CD4-positive, CD25-positive, alpha-beta regulatory T cell (primary cell): ENCODE data around the gene TLNRD1. TPM values are rescaled to one million over a fixed set of nuclear protein-coding genes. Genes with fewer than 3 reads are reported as not detected.

Experiments used
- ATAC-seq, 2 donors: fragments of 150-1000 bp; cut with Tn5 transposase; one replicate each; pipeline ENCODE4 v1.10.0; 2021; ENCODE audit warnings: low read depth in 2 of 2, moderate number of reproducible peaks in 2 of 2, moderate library complexity in 1 of 2
- DNase-seq, 3 donors: peaks; one replicate each; pipeline versions ENCODE4 v3.0.0 to v3.0.0-alpha.2; 2012 to 2022; ENCODE audit warnings: mixed read lengths in 1 of 3
- H3K27ac ChIP-seq: one replicate; pipeline ENCODE4 v1.7.0; 2013; ENCODE audit warnings: mild to moderate bottlenecking, low read length; ENCODE audit not compliant: insufficient read depth, poor library complexity, severe bottlenecking
- H3K27me3 ChIP-seq: one replicate; pipeline ENCODE4 v1.7.0; 2013; ENCODE audit warnings: low read length; ENCODE audit not compliant: control insufficient read depth, insufficient read depth
- H3K36me3 ChIP-seq: one replicate; pipeline ENCODE4 v1.7.0; 2013; ENCODE audit warnings: mild to moderate bottlenecking, low read length, moderate library complexity; ENCODE audit not compliant: control insufficient read depth, insufficient read depth
- H3K4me1 ChIP-seq: 2 replicates; pipeline ENCODE4 v1.7.0; 2013; ENCODE audit warnings: mild to moderate bottlenecking, low read length; ENCODE audit not compliant: insufficient read depth, control insufficient read depth, poor library complexity, severe bottlenecking
- H3K4me3 ChIP-seq: one replicate; pipeline ENCODE4 v1.7.0; 2013; ENCODE audit warnings: low read depth, mild to moderate bottlenecking, low read length, moderate library complexity
- H3K9me3 ChIP-seq, 2 experiments: 1 replicate in 1 of 2; 2 replicates in 1 of 2; pipeline ENCODE4 v1.7.0; 2013; ENCODE audit warnings: low read length in 2 of 2, mild to moderate bottlenecking in 1 of 2, moderate library complexity in 1 of 2; ENCODE audit not compliant: control insufficient read depth in 2 of 2
- H3K27ac Mint-ChIP-seq, 3 donors: one replicate each; pipeline ENCODE4 v1.8.0; 2020 to 2022; ENCODE audit warnings: mild to moderate bottlenecking in 3 of 3, mixed read lengths in 3 of 3, moderate library complexity in 2 of 3
- H3K27me3 Mint-ChIP-seq: one replicate; pipeline ENCODE4 v1.8.0; 2022; ENCODE audit warnings: mild to moderate bottlenecking, mixed read lengths
- H3K36me3 Mint-ChIP-seq: one replicate; pipeline ENCODE4 v1.8.0; 2020; ENCODE audit warnings: mixed read lengths
- H3K4me1 Mint-ChIP-seq, 4 donors: one replicate each; pipeline ENCODE4 v1.8.0; 2020 to 2022; ENCODE audit warnings: mixed read lengths in 4 of 4, mild to moderate bottlenecking in 1 of 4
- H3K4me3 Mint-ChIP-seq, 4 donors: one replicate each; pipeline ENCODE4 v1.8.0; 2020 to 2022; ENCODE audit warnings: mild to moderate bottlenecking in 4 of 4, mixed read lengths in 4 of 4, moderate library complexity in 3 of 4
- H3K9me3 Mint-ChIP-seq, 7 donors: one replicate each; pipeline ENCODE4 v1.8.0; 2020 to 2022; ENCODE audit warnings: mixed read lengths in 7 of 7, mild to moderate bottlenecking in 3 of 7, moderate library complexity in 2 of 7
- polyA plus RNA-seq, 4 donors: library from polyadenylated mRNA; unstranded; fragments of 300-500 nt; fragmentation: Illumina TruSeq; gene quantifications; one replicate each; pipeline ENCODE4 v1.2.3, GENCODE V29; 2021
- total RNA-seq: library from RNA; stranded (reverse); gene quantifications from one replicate; pipeline ENCODE4 v1.2.3, GENCODE V29; 2022

TLNRD1 gene
- total and polyA plus RNA-seq, 5 donors from 2014 or later: 3.1 to 17.7 (median 4.6) TPM

DNA sequence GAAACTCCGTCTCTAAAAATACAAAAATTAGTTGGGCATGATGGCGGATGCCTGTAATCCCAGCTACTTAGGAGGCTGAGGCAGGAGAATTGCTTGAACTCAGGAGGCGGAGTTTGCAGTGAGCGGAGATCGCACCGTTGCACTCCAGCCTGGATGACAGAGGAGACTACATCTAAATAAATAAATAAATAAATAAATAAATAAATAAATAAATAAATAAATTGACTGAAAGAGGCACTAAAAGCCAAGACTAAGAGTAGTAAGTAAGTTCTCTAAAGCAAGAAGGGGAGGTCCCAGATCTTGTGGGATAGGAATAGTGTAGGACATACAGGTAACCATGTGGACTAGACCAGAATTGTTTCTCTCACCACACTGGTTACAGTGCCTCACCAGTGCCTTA lies 40.0 kb downstream of the TLNRD1 start:
- peaks cover 11% of the 10 kb centered on the region for H3K4me1 ChIP-seq
- no peak overlapping the region for H3K4me3 Mint-ChIP-seq
- no peak for DNase-seq

DNA sequence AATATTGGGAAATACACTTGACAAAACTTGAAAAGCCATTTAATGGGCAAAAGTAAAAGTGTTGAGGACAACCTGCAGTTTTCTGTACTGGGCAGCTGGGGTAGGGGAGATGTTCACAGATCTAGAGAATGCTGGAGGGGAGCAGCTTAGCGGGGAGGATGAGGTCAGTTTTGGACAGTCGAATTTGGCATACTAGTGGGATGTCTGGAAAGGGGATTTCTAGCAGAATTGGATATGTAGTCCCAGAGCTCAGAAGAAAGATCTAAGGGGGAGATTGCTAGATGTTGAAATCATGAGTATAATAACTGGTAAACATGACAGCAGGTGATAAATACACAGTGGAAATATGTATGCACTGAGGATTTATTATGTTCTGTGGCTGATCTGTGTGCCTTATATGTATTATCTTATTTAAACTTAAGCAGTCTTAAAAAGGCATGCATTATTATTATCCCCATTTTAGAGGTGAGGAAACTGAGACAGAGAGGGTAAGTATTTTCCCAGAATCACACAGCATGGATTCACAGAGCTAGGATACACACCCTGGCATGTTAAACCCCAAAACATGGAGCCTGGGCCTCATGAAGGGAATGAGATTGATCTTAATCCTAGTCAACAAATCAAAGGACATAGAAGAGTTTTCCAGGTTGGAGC lies 42.7 kb downstream of the TLNRD1 start:
- H3K36me3 Mint-ChIP-seq: no peaks in the 10 kb centered on the region
- peaks cover 7 to 16% (median 13%) of the 10 kb centered on the region in 4 donors for H3K4me1 Mint-ChIP-seq
- Histone ChIP-seq H3K36me3 (no peaks in the 10 kb centered on the region), H3K27ac (no peak overlapping the region), H3K9me3 (no peaks in the 10 kb centered on the region), H3K4me3 (no peak overlapping the region), H3K4me1 (peaks cover 11% of the 10 kb centered on the region), H3K27me3 (no peaks in the 10 kb centered on the region)
- H3K9me3 Mint-ChIP-seq: peaks cover 0 to 4% (median 1%) of the 10 kb centered on the region in 7 donors
- no peak overlapping the region for H3K4me3 Mint-ChIP-seq
- DNase-seq (no peak), ATAC-seq (no peak)
- no peaks in the 10 kb centered on the region for H3K27me3 Mint-ChIP-seq
- no peak overlapping the region for H3K27ac Mint-ChIP-seq

More for the DNA sequence above, 40.0 kb downstream of the TLNRD1 start:
- Mint-ChIP-seq H3K36me3 (no peaks in the 10 kb centered on the region), H3K27me3 (no peaks in the 10 kb centered on the region), H3K4me1 (peaks cover 7 to 19% (median 16%) of the 10 kb centered on the region in 4 donors), H3K27ac (no peak overlapping the region), H3K9me3 (peaks cover 0 to 4% (median 0%) of the 10 kb centered on the region in 7 donors)
- Histone ChIP-seq H3K27ac (no peak overlapping the region), H3K4me3 (no peak overlapping the region), H3K27me3 (no peaks in the 10 kb centered on the region), H3K9me3 (no peaks in the 10 kb centered on the region), H3K36me3 (no peaks in the 10 kb centered on the region)
- ATAC-seq: no peak

DNA sequence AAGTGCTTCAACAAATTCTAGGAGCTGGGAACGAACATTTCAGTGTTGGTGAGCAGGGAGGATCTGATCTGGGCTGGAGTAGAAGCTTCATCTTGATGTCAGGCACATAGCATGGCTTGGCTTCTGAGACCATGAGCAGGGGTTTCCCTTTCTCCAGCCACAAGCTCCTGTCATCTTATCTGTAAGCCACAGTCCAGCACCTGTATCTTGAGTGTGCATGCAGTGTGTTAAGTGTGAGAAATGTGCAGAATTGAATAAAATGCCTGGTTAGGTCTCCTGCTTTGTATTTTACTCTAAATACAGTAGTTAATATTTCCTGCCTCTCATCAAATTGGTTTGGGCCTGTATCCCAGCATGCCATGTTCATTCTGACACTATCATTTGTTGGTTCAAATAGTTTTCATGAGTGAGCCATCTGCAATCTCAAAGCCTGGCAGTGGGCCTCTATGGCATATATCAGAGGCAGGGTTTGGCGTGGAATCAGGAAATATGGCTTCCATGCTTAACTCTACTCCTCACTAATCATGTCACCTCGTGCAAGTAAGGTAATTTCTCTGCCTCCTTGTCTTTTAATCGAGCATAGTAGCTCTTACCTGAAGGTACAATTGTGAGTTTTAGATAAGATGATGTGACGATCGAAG lies 43.3 kb downstream of the TLNRD1 start:
- Mint-ChIP-seq H3K36me3 (no peaks in the 10 kb centered on the region), H3K4me1 (peaks cover 6 to 11% (median 9%) of the 10 kb centered on the region in 4 donors), H3K4me3 (no peak overlapping the region), H3K9me3 (peaks cover 0 to 4% (median 1%) of the 10 kb centered on the region in 7 donors), H3K27me3 (no peaks in the 10 kb centered on the region), H3K27ac (no peak overlapping the region)
- Histone ChIP-seq H3K4me1 (peaks cover 7% of the 10 kb centered on the region), H3K4me3 (no peak overlapping the region), H3K27me3 (no peaks in the 10 kb centered on the region), H3K9me3 (no peaks in the 10 kb centered on the region), H3K36me3 (no peaks in the 10 kb centered on the region), H3K27ac (no peak overlapping the region)
- no peak for DNase-seq
- ATAC-seq: no peak

DNA sequence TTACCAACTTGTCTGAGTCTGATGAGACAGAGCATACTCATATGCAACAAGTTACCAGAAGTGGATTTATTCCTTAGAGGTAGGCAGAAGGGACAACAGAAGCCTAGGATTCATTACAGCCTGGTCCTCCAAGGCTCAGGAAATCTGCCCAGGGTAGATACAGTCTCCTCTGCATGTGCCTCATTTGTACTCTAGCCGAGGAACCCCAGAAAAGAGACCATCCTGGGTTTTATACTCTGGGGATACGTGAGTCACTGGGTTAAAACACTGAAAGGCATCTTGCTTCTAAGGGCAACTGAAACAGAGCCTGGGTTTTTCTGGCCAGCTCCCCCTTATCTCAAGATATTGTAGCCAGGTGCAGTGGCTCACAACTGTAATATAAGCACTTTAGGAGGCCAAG lies 45.6 kb downstream of the TLNRD1 start:
- Histone ChIP-seq H3K4me3 (no peak overlapping the region), H3K4me1 (no peaks in the 10 kb centered on the region), H3K27me3 (no peaks in the 10 kb centered on the region), H3K27ac (no peak overlapping the region), H3K9me3 (no peaks in the 10 kb centered on the region), H3K36me3 (no peaks in the 10 kb centered on the region)
- Mint-ChIP-seq H3K4me1 (peaks cover 4 to 10% (median 6%) of the 10 kb centered on the region in 4 donors), H3K36me3 (no peaks in the 10 kb centered on the region), H3K27me3 (no peaks in the 10 kb centered on the region), H3K9me3 (peaks cover 0 to 5% (median 1%) of the 10 kb centered on the region in 7 donors), H3K4me3 (no peak overlapping the region), H3K27ac (no peak overlapping the region)
- no peak for ATAC-seq
- no peak for DNase-seq

DNA sequence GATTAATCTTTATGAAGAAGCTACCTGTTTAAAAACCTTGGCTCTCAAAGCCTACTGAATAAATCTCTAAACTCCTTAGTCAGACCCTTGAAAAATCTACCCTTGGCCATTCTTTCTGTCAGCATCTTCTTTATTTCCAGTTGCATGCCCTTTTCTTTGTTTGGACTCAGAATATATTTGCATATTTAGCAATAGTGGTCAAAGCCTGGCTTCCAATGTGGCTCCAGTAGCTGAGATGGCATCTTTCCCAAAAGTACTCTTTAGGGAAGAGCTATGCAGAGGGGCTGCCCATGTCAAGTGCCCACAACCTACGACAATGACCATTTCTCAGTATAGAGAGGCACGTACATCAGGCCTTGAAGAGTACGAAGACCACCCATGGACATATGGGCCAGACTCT lies 47.2 kb downstream of the TLNRD1 start:
- DNase-seq (no peak), ATAC-seq (no peak)
- Histone ChIP-seq H3K36me3 (no peaks in the 10 kb centered on the region), H3K4me1 (no peaks in the 10 kb centered on the region), H3K9me3 (no peaks in the 10 kb centered on the region), H3K4me3 (no peak overlapping the region), H3K27ac (no peak overlapping the region), H3K27me3 (no peaks in the 10 kb centered on the region)
- H3K4me1 Mint-ChIP-seq: peaks cover 11 to 19% (median 15%) of the 10 kb centered on the region in 4 donors
- H3K9me3 Mint-ChIP-seq: peaks cover 0 to 5% (median 1%) of the 10 kb centered on the region in 7 donors
- H3K4me3 Mint-ChIP-seq: no peak overlapping the region
- no peaks in the 10 kb centered on the region for H3K36me3 Mint-ChIP-seq
- no peaks in the 10 kb centered on the region for H3K27me3 Mint-ChIP-seq
- H3K27ac Mint-ChIP-seq: no peak overlapping the region

DNA sequence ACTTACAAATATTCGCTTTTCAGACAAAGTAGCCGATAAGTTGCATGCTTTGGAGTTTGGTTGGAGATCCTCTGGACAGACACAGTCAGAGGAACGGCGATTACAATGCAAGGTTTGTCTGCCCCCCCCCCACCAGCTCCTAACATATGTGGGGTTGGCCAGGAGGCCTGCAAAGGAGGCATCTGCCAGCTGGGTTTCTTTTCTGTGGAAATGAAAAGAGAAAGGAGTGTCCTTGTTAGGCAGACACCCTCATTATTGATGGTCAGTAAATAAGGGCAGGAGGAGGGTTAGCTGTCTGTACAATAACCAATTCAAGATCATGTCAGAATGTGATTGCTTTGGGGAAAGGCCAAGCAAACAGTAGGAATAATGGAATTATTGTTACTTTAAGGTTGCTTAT lies 49.1 kb downstream of the TLNRD1 start:
- H3K36me3 ChIP-seq: no peaks in the 10 kb centered on the region
- no peaks in the 10 kb centered on the region for H3K27me3 ChIP-seq
- Mint-ChIP-seq H3K27ac (no peak overlapping the region), H3K4me3 (no peak overlapping the region), H3K9me3 (peaks cover 0 to 4% (median 0%) of the 10 kb centered on the region in 7 donors), H3K36me3 (no peaks in the 10 kb centered on the region), H3K4me1 (peaks cover 11 to 19% (median 15%) of the 10 kb centered on the region in 4 donors), H3K27me3 (no peaks in the 10 kb centered on the region)
- DNase-seq: no peak
- no peaks in the 10 kb centered on the region for H3K4me1 ChIP-seq
- no peak overlapping the region for H3K4me3 ChIP-seq
- H3K27ac ChIP-seq: no peak overlapping the region
- no peak for ATAC-seq
- no peaks in the 10 kb centered on the region for H3K9me3 ChIP-seq

DNA sequence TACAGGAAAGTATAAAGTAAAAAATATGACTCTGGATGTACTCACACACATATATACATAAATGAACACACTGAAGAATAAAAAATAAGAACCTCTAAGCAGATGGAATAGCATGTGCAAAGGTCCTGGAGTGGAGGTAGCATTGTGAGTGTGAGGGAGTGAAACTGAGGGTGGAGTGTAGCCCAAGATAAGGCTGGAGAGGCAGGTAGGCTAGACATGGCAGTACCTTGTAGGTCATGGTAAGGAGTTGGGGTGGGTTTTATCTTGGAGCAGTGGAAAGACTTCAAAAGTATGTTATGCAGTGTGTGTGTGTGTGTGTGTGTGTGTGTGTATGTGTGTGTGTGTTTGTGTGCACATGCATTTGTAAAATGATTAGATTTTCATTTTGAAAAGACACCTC lies 49.5 kb downstream of the TLNRD1 start:
- no peaks in the 10 kb centered on the region for H3K27me3 ChIP-seq
- H3K36me3 Mint-ChIP-seq: no peaks in the 10 kb centered on the region
- no peak overlapping the region for H3K27ac Mint-ChIP-seq

More for the DNA sequence above, 49.5 kb downstream of the TLNRD1 start:
- ATAC-seq (no peak), DNase-seq (no peak)
- Mint-ChIP-seq H3K9me3 (peaks cover 0 to 4% (median 0%) of the 10 kb centered on the region in 7 donors), H3K4me3 (peak overlapping the region in 1 of 4 donors; percentile 44), H3K27me3 (no peaks in the 10 kb centered on the region), H3K4me1 (peaks cover 11 to 19% (median 15%) of the 10 kb centered on the region in 4 donors)
- no peaks in the 10 kb centered on the region for H3K36me3 ChIP-seq
- H3K4me3 ChIP-seq: no peak overlapping the region
- H3K27ac ChIP-seq: no peak overlapping the region
- no peaks in the 10 kb centered on the region for H3K4me1 ChIP-seq
- H3K9me3 ChIP-seq: no peaks in the 10 kb centered on the region
